Activated gamma-delta T cell treated with anti-CD3 and anti-CD28 coated beads, Interleukin-2, amount 50 U/mL, for 16 hours (primary cell): ENCODE measurements around the gene GP9.
"Not testable (repeated sequence)": the region's sequence is repeated elsewhere in the genome, so short reads cannot be mapped to it uniquely, and the experiment has no call there.

ENCODE experiments used
- DNase-seq: peaks from one replicate; pipeline ENCODE4 v3.0.0-alpha.2; 2020; ENCODE audit warnings: low read depth

GP9 gene

GRCh38 chr3:129111076-129111780 is 50.6 kb downstream of the GP9 start:
- not testable (repeated sequence) for DNase-seq
